ENCODE results near the gene RPS5. TPM values are rescaled to one million over a fixed set of nuclear protein-coding genes. Genes with fewer than 3 reads are reported as not detected.

RPS5 gene
- total RNA-seq, 1 experiment from 2014 or later = 2,221 TPM

- in situ Hi-C loops (cut with HindIII; ENCODE audit: low pct_unique_long_range_greater_than_20kb, low sequenced_read_pairs) = no loop called here
- DNase-seq (ENCODE audit: low read depth) = peak; percentile 100
Measured at GRCh38 chr19:58380662-58381459, 6.2 kb upstream of the RPS5 start, which contains the start of gene ZNF837. TSS of gene ZNF837 (minus strand) at chr19:58381030. CDS start at chr19:58369332, 11,698 bp downstream.

DNA sequence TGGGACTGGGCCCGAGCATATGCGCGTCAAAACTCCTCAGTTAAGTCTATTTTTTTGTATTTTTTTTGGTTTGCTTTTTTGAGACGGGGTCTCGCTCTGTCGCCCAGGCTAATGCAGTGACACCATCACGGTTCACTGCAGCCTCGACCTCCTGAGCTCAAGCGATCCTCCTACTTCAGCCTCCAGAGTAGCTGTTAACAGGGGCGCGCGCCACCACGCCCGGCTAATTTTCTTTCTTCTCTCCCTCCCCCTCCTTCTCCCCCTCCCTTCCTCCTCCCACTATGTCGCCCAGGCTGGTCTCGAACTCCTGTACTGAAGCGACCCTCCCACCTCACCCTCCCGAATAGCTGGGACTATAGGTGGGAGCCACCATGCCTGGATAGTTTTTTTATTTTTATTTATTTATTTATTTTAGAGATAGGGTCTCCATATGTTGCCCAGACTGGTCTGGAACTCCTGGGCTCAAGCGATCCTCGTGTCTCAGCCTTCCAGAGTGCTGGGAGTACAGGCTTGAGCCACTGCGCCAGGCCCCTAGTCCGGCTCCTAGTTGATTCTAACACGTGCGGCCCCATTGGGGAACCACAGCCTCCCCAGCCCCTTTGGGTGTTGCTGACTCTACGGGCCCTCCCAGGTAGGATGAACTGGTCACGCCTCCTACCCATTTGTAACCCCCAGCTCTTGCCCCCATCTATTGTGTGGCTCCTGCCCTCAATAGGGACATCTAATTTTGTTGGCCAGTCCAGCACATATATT, 5.4 kb upstream of the RPS5 start:
- in situ Hi-C loops (cut with HindIII; ENCODE audit: low pct_unique_long_range_greater_than_20kb, low sequenced_read_pairs) = no loop called here
- no peak for DNase-seq (ENCODE audit: low read depth)

DNA sequence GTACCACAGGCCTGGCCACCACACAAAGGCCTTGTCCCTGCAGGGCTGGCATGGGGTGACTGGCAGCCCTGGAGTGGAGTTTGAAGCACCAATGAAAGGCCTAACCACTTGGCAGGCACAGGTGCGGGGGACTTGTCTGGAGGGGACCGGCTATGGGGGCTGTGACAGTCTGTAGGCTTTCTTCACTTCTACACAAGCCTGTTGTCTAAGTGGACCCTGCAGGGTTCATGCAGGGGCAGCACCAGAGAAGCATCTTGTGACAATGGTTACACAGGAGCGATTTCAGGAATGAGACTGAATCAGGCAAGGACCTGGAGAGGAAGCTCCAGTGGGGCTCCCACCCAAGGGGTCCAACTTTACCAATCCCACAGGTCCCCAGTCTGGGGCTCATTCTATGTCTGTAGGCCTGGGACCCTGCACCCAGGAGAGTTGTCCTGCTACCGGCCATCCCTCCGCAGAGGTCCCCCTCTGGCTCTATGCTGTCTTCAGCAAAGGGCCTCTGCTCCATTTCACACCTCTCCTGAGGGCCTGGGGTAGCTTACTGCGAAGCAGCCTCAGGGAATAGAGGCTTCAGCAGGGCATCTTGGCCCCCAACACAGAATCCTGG, 4.0 kb upstream of the RPS5 start:
- no peak for DNase-seq (ENCODE audit: low read depth)
- in situ Hi-C loops (cut with HindIII; ENCODE audit: low pct_unique_long_range_greater_than_20kb, low sequenced_read_pairs) = no loop called here

DNA sequence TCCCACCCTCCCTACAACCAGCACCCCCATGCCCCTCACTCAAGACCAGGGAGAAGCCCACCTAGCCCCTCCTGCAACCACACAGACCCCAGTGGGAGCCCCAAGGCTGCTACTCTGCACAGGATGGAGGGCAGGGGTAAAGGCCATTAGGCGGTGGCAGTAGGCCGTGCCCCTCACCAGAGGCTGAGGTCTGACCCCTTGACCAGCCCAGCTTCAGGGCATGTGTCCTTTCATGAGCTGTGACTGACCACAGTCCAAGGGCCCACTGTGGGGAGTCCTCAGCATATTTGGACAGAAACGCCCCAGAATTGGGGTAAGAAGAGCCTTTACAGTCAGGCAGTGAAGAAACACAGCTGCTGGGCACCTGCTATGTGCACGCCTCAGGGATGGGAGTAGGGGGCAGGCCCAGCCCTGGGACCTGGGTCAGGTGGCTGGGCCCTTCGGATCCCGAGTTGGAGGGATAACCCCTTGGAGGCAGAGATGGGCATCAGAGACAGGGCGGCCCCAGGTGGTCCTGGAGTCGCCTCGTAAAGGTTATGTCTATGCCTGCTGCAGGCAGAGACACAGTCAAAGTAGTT, 1.7 kb upstream of the RPS5 start:
- no peak for DNase-seq (ENCODE audit: low read depth)
- in situ Hi-C loops (cut with HindIII; ENCODE audit: low pct_unique_long_range_greater_than_20kb, low sequenced_read_pairs) = no loop called here

GRCh38 chr19:58385891-58386575, 1.0 kb upstream of the RPS5 start:
- in situ Hi-C loops (cut with HindIII; ENCODE audit: low pct_unique_long_range_greater_than_20kb, low sequenced_read_pairs) = no loop called here
- DNase-seq (ENCODE audit: low read depth) = no peak

DNA sequence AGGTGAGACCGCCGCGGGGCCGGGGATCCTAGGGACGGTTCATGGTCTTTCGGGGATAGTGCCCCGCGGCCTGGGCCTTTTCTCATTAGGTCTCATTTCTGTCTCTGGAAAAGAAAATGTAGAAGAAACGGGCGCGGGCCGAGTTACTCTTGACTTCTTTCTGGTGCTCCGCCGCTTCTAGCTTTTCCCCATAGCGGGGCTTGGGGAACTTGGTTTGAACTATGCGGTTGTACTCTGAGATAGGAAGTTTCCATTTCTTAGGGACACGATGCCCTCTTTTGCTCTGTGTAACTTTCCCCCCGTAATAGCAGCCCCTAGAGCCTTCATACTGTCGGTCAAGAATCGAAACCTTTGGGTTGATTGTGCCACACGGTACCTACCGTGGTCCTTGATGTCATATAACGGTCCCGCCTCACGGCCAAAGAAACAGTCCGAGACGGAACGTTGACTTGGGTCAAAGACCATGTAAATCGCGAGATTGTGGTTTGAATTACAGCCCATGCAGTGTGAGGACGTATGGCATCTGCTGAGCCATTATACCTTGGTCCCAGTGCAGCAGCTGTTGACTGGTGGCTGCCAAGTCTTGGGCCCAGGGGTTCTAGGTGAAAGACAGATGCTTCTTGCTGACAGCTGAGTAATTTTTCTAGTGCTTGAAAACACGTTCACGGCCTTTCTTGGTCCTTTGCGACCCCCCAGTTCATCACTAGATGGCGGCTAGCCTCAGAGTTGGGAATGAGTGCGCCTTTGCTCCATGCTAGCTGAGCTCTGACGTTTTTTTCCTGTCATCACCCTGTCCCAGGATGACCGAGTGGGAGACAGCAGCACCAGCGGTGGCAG, 487 bp downstream of the RPS5 start:
- DNase-seq (ENCODE audit: low read depth) = no peak
- in situ Hi-C loops (cut with HindIII; ENCODE audit: low pct_unique_long_range_greater_than_20kb, low sequenced_read_pairs) = no loop called here

DNA sequence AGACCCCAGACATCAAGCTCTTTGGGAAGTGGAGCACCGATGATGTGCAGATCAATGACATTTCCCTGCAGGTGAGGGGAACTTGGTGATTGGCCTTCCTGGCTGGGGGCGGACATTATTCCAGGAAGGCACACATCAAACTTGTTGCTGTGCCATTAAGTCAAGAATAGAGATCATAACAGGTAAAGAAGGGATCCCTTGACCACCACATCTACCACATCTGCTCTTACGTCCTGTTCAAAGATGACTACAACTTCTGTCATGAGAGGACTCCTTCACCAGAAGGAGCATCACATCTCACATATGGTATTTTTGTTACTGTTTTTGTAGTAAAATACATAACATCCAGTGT, 1.1 kb downstream of the RPS5 start:
- DNase-seq (ENCODE audit: low read depth) = no peak
- in situ Hi-C loops (cut with HindIII; ENCODE audit: low pct_unique_long_range_greater_than_20kb, low sequenced_read_pairs) = no loop called here

DNA sequence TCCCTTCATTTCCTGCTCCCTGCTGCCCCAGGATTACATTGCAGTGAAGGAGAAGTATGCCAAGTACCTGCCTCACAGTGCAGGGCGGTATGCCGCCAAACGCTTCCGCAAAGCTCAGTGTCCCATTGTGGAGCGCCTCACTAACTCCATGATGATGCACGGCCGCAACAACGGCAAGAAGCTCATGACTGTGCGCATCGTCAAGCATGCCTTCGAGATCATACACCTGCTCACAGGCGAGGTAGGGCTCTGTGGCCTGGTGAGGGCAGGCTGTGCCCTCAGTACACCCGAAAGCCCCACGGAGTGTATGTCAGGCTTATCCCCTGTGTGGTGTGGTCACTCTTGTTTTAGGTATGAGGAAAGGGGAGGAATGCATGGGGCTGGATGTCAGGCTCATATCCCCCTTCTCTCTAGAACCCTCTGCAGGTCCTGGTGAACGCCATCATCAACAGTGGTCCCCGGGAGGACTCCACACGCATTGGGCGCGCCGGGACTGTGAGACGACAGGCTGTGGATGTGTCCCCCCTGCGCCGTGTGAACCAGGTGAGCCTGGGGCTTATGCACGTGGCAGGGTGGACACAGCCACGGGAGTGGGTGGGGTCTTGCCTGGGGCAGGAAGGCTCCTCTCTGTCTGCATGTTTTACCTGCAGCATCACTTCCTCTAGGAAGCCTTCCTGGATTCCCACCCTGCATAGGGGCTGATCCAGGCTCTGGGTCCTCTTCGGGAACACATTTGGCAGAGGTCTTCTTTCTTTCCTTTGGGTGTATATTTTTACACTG, 6.1 kb downstream of the RPS5 start:
- DNase-seq (ENCODE audit: low read depth) = no peak
- in situ Hi-C loops (cut with HindIII; ENCODE audit: low pct_unique_long_range_greater_than_20kb, low sequenced_read_pairs) = no loop called here

DNA sequence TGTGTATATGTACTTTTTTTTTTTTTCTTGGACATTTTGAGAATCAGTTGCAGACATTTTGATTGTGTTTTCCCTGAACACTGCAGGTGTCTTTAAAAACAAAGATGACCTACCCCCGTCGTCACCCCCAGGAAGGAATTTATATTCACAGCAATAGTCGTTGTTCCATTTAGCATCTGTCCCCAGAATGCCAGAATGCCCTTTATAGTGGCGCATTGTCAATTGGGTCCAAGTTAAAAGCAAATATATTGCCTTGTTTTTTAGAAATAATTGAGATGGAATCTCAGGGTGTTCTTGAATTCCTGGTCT, 6.6 kb downstream of the RPS5 start:
- in situ Hi-C loops (cut with HindIII; ENCODE audit: low pct_unique_long_range_greater_than_20kb, low sequenced_read_pairs) = no loop called here
- no peak for DNase-seq (ENCODE audit: low read depth)

DNA sequence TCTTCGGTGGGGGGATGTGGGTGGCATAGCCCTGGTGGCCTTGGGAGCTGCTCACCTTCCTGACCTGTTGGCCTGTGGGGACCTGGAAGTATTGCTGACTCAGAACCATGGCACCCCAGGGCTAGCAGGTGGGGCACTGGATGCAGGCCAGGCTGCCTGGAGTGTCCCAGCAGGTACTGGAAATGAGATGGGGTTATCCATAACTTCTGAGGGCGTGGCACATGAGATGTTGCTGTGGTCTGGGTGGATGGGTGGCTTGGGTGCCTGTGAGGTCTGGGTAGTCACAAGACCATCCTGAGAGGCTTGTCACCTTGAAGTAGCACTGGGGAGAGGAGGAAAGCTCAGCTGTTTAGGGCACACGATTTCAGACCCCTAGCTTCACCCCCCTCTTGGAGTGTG, 7.8 kb downstream of the RPS5 start:
- no peak for DNase-seq (ENCODE audit: low read depth)
- in situ Hi-C loops (cut with HindIII; ENCODE audit: low pct_unique_long_range_greater_than_20kb, low sequenced_read_pairs) = no loop called here

DNA sequence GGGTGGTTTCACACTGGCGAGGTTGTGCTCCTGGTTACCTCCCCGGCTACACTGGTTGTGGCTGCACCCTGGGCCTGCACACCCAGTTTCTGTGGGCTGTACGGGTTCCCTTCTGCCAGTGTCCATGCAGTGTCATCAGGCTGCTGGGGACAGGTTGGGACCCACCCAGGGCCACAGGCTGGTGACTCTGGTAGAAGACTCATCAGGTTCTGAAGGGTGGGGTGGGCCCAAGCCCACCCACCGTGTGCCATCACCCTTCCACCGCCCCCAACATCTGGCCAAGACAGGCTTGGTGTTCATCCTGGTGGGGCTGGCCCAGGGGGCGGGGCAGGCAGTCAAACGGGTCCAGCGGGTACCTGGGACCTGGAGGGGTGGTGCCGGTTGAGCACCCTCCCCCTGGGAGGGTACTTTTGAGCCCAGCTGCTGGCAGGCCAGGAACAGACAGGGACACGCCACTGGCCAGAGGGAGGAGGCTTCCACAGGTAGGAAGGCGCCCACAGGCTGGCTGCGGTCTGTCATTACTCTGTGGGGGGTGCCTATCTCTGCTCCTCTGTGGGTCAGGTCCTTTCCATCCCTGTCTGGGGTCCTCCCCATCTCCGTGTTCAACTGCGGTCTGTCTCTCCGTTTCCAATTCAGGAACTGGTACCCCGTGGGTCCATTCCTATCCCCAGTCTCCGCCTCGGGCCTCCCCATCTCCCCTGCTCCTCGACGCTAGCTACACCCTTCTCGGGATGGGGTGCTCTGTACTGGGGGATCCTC, 8.3 kb downstream of the RPS5 start, which contains the start of gene RNF225:
TSS of gene RNF225 (plus strand) at position 437 of the 759 bp plus-strand sequence. CDS start 434 bp downstream, outside the sequence.
- DNase-seq (ENCODE audit: low read depth) = no peak

DNA sequence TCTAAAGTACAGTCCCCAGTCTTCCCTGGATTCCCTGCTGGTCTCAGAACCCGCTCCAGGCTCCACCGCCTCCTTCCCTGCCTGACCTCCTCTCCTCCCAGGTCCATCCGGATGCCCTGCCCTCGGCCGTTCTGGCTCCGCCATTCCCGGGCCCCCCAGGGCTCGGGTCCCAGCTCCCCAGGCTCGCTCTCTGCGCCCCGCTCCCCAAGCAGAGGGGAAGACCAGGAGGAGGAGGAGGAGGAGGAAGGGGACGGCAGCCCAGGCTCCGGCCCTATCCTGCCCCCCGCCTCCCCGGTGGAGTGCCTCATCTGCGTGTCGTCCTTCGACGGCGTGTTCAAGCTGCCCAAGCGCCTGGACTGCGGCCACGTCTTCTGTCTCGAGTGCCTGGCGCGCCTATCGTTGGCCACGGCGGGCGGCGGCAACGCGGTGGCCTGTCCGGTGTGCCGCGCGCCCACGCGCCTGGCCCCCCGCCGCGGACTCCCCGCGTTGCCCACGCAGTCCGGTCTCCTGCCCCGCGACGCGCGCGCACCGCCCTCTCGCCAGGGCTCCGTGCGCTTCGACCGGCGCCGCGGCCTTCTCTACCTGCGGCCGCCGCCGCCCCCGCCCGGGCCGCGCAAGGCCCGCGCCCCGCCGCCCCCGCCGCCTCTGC, 9.0 kb downstream of the RPS5 start:
- in situ Hi-C loops (cut with HindIII; ENCODE audit: low pct_unique_long_range_greater_than_20kb, low sequenced_read_pairs) = no loop called here
- no peak for DNase-seq (ENCODE audit: low read depth)

More for the DNA sequence above, 8.3 kb downstream of the RPS5 start, which contains the start of gene RNF225:
- in situ Hi-C loops (cut with HindIII; ENCODE audit: low pct_unique_long_range_greater_than_20kb, low sequenced_read_pairs) = no loop called here

GRCh38 chr19:58396691-58397532, 9.8 kb downstream of the RPS5 start:
- in situ Hi-C loops (cut with HindIII; ENCODE audit: low pct_unique_long_range_greater_than_20kb, low sequenced_read_pairs) = no loop called here
- DNase-seq (ENCODE audit: low read depth) = no peak

GRCh38 chr19:58397533-58398037, 10.5 kb downstream of the RPS5 start:
- DNase-seq (ENCODE audit: low read depth) = no peak
- in situ Hi-C loops (cut with HindIII; ENCODE audit: low pct_unique_long_range_greater_than_20kb, low sequenced_read_pairs) = no loop called here

GRCh38 chr19:58398087-58398486, 11.0 kb downstream of the RPS5 start:
- no peak for DNase-seq (ENCODE audit: low read depth)
- in situ Hi-C loops (cut with HindIII; ENCODE audit: low pct_unique_long_range_greater_than_20kb, low sequenced_read_pairs) = no loop called here

Measured in Caki2 (cell line).